NCI-H82 treated with DMSO at 0.1 percent for 48 hours (cell line): Measurements from ENCODE around the gene IFI27L2.
"Not testable (repeated sequence)": the region's sequence is repeated elsewhere in the genome, so short reads cannot be mapped to it uniquely, and the experiment has no call there.

ENCODE experiments used
- DNase-seq: peaks from one replicate; lab custom pipeline; 2025; ENCODE audit not compliant: unreplicated experiment; lab: John Stamatoyannopoulos, UW

IFI27L2 gene, protein sequence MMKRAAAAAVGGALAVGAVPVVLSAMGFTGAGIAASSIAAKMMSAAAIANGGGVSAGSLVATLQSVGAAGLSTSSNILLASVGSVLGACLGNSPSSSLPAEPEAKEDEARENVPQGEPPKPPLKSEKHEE

DNA sequence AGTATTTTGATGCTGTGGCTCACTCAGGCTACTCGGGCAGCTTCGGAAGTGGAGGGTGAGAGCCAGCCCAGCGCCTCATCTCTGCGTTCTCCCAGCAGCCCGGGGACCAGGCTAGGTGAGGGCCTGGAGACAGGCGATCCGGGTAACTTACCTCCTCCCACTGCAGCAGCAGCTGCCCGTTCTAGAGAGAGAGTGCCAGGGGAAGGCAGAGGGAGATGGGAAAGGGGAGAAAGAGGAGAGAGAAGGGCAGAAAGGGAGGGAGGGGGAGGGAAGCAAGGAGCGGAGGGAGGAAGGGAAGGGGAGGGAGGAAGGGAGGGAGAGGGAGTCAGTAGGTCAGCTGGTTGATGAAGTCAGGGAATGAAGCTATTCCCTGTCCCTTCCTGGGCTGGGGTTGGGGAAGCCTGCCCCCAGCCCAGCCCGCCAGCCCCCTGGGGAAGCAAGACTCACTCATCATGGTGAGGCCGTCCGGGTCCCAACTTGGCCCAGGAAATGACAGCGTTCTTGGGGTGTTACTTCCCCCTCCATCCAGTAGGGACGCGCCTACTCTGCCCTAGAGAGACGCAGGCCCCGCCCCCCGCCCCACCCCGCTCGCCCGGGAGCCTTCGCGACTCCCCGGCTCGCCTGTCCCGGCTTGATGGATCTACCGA is at the start of gene IFI27L2:
Gene IFI27L2 (minus strand): TSS at position 494 of the 647 bp plus-strand sequence. CDS start 40 bp downstream, at position 454.
- peak; percentile 36 for DNase-seq

DNA sequence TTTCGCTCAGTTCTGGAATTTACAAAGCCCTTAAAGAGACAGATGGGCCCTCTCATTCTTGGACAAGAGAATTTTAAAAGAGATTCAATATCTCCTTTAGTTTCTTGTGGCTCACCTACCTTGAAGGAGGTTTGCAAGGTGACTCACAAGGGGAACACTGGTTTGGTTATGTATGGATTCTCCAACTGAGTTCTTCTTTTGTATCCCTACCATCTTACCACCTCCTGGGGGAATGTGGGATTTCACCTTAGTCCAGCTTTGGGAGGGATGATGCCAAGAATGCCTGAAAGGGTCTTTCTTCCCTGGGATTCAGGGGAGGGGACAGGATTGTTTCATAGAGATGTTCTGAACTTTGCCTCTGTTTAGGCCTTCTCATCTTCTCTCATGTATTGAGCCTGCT is 48.4 kb upstream of the IFI27L2 start:
- DNase-seq, result no peak

DNA sequence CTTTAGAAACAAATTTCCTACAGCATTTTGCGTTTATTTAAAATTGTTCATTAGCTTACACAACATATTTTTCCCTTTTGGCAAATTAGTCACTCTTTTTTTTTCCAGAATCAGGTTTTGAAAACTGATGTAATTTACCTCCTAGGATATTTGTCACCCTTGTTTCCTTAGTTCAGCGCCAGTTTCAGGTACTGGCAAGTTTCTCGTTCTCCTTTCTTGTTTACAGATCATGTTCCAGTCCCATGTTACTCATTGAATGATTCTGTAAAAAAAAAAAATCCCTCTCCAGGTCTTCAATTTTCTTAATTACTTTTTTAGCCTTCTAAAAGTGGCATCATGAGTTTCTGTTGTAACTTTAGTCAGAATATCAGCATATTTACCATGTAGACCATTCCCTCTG is 47.4 kb upstream of the IFI27L2 start:
- DNase-seq, result no peak

DNA sequence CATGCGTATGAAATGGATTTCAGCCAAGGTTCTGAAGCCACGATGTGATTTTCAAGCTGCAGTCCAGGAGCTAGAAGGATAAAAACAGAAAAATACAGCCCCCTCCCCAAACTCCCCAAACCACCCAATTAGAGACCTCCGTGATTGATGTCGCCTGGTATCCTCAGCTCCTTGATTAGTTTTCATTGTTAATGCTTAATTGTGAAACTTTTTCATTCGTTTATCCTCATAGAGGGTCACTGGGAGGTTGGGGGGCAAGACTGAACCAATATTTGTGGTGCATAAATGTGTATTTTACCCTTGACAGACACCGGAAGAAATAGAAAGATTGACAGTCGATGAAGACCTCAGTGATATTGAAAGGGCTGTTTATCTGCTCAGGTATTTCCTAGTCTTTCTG is 46.3 kb upstream of the IFI27L2 start:
- no peak for DNase-seq

DNA sequence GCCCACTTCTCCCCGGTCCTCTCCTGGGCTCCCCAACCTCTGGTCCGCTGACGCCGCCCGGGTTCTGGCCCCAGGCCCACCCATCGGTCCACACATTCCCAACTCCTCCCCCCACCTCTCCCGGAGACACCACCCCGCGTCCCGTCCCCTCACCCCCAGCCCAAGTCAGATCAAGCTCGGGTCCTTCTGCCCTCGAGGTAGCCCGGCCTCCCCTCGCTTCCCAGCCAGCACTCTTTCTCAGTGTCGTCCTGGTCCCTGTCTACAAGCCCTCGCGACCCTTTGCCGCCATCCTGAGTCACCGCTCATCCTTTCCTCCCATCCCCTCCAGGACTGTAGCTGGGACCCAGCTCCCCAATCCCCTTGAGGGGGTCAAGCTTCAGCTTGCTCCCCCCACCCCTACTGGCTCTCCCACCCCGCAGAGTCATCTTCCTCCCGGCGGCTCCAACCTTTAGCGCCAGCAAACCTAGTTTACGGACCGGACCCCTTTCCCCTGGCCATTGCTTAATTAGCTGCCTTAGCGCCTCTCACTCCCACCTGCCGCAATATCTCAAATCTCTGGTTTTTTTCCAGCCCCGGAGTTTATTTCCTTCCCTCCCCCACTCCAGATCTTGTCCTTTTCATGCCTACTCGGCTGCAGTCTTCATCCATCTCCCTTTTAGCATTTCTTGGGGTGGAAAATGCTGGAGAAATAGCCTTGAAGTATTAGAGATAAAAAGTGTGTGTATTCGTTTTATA is 45.8 kb upstream of the IFI27L2 start:
- DNase-seq, result no peak

DNA sequence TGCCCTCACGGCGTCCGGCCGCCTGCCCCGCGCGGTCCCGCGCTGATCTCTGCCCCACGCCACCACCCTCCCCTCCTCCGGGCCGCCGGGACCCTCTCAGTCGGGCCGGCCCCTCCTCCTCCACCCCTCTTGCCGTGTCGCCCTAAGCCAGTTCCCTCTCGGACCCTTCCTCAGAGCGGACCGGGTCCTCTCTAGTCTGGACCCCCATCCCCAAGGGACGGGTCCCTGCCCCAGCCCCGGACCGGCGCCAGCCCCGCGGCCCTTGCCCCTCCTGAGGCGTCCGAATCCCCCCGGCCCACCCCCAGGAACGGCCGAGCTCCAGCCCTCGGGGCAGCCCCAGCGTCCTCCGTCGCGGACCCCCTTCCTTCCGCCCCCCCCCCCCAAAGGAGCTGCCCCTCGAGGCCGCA is 45.2 kb upstream of the IFI27L2 start:
- no peak for DNase-seq

DNA sequence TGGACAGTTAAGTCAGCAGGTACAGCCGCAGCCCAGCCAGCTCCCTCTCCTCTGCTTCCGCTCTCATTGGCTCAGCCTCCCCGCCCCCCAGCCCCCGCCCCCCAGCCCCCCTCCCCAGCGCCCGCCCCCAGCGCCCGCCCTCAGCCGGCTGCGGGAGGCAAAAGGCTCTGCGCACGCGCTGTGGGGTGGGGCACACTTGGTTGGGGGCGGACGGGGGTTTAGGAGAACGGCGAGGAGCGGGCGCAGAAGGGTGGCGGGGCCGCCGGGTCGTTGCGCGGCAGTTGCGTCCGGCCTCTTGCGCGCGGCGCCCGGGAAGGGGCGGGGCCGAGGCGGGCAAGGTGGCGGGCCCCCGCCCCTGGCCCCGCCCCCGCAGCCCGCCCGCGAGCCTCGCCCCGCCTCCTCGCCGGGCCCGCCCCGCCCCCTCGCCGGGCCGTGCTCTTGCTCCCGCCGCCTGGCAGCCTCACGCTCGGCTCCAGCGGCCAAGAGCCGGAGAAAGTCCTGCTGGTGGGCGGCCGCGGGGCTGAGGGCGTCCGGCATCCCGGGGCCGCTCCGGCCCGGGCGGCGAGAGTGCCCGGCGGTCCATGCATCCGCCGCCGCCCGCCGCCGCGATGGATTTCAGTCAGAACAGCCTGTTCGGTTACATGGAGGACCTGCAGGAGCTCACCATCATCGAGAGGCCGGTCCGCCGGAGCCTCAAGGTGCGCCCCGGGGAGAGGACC is 44.6 kb upstream of the IFI27L2 start, which contains the start of gene PPP4R4:
Gene PPP4R4 (plus strand): TSS at position 438 of the 719 bp plus-strand sequence. CDS start 144 bp downstream, at position 582.
- peak; percentile 81 for DNase-seq

DNA sequence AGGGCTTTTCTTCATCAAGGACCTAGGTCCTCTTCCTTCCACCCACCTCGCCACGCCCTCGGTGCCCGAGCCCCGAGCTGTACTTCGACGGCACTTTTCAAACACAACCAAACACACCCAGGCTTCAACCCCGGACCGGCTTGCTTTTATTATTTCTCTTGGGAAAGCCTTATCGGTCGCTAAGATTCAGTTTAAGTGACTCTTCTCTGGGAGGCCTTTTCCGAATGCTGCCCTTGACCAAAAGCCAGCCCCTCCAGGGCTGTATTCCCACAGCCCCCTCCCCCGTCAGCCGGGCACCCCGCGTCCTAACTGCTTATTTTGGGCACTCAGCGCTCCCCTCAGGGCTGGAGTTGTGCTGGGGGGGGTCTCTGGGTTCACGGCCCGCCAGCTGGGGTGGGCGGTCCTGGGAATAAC is 44.1 kb upstream of the IFI27L2 start:
- DNase-seq, result no peak

DNA sequence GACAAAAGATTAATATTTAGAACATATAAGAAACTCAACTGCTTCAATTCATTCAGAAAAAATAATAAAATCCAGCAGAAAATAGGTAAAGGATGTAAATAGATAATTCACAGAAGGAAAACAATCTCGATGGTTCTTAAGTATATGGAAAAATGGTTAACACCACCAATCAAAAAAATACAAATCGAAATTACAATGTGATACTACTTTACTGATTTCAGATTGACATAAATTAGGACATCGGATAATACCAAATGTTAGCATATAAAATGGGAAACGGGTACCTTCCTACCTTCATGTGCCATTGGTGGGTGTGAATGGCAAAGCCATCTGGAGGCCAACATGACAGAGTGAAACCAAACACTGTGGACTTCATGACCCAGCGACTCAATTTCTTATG is 43.1 kb upstream of the IFI27L2 start:
- DNase-seq, result no peak

DNA sequence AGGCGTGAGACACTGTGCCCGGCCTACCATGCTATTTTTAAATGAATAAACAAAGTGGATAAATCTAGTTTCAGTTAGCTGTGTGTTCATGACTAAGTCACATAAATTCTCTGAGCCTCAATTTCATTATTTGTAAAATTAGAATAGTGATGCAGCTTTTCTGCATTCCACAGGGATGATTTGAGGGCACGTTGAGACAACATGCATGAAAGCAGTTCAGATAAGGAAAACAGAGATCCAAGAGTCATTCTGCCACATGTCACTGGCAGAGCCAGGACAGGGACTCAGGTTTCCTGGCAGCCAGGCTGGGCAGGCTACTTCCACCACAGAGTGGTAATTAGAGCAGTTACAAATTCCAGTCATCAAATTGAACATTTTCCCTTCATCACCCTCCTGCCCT is 41.8 kb upstream of the IFI27L2 start:
- no peak for DNase-seq

DNA sequence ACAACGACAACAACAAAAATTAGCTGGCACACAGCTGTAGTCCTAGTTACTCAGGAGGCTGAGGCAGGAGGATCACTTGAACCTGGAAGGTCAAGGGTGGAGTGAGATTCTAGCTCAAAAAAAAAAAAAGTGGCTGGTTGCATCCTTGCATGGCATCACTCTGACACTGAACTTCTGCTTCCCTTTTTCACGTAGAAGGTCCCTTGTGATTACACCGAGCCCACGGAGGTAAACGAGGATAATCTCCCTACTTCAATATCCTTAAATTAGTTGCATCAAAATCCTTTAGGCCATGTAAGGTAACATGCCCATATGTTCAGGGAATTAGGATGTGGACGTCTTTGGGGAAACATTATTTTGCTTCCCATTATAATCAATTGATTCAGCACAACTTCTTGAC is 40.7 kb upstream of the IFI27L2 start:
- DNase-seq, result peak; percentile 72

DNA sequence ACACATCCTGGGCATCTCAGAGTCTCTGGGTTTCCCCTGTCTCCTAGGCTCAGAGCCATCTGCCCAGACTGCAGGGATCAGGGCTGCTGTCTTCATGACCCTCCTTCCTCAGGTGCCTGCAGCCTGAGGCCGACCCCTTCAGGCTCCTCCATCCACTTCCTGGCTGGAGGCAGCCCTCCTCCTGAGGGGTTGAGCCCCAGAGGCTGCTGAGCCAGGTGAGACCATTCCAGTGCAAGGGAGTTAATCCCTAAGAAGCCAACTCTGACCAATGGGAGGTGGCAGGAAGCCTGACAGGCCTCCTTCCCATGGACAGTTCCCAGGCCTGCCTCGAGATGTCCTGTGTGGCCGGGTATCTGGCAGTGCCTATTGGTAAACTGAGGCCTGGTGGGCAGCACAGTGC is 36.3 kb upstream of the IFI27L2 start:
- DNase-seq, result no peak

DNA sequence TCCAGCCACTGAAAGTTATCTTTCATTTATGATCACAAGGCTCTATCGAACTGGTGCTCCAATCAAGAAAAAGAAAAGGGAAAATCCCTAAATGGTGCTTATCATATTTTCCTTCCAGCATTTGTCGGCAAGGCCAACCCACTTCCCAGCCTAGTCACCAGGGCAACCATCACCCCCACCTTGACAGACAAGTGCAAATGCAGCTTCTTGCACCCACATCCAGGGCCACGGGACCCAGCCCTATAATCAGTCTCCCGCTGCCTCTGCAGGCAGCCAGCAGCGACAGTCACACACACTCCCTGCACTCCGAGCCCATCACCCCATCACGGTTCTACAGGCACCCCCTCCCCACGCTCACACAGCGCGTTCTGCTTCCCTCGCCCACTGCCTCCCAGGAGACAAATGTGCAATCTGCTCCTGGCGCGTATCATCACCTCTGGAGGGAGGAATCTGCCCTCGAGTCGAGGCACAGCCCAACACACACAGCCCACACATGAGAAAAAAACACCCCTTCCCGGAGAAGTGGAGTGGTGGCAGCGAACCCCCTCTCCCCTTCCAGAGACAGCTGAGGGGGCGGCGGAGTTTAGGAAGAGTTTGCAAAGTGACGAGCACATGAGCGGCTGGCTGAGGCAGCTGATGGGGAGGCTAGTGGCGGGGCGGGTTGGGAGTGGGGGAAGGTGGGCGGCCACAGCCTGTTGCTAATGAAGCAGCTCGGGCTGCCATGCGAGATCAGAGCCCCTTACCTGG is 35.5 kb upstream of the IFI27L2 start:
- DNase-seq, result no peak

DNA sequence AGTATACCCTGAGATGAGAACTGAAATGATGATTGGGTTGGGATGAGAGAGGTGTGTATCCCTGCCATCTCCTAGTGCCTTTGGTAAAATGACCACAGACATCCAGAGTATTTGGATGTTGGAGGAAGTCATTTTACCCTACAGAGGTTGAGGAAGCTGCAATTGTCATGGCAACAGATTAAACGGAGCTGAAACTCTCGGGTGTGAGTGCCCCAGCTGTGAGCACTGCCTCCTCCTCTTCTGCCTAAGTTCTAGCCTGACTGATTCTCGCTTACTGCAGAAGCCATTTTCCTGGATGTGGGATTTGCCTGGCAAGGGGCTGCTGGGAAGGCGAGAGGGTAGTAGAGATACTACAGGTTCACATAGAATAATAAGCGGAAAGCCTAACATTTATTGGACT is 34.4 kb upstream of the IFI27L2 start:
- no peak for DNase-seq

DNA sequence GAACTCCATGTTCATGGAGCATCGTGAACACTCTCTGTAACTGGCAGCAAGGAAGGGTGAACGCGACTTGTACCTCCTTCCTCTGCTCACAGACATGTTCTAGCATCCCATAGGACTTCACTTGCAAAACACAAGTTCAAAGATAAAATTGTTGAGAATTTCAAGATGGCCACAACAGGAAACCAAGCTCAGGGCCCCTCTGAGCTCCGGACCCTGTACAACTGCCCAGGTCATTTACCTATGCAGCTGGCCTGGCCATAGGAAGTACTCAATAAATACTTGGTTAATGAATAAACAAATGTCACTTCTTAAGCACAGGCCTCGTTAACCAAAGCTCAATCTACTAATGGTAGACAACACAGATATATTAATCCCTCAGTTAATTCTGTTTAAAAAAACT is 33.1 kb upstream of the IFI27L2 start:
- no peak for DNase-seq

DNA sequence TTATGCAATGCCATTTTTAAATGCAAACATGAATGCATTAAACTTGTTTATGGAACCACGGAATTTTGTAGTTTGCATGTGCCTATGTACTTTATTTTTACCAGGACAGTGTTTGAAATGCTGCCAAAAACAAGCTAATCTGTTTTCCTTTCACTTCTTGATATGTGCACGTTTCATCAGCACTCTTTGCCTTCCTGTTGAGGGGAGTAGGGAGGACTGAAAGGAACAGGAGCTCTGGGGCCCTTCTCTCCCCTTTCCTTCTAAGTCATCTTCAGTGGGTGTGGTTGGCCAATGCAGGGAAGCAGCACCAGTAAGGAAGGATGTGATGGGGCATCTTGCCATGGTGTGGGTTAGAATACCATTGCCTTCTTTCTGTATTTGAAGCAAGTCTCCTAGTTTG is 32.6 kb upstream of the IFI27L2 start:
- DNase-seq, result no peak

DNA sequence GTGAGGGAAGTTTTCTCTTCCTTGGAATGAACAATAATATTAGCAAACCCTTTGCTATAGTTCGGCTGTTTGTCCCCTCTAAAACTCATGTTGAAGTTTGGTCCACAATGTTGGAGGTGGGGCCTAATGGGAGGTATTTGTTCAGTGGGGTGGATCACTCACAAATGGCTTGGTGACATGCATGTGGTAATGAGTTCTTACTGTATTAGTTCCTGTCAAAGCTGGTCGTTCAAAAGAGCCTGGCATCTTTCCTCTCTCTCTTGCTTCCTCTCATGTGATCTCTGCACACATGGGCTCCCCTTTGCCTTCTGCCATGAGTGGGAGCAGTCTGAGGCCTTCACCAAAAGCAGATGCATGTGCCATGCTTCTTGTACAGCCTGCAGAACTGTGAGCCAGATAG is 31.7 kb upstream of the IFI27L2 start:
- DNase-seq, result no peak

DNA sequence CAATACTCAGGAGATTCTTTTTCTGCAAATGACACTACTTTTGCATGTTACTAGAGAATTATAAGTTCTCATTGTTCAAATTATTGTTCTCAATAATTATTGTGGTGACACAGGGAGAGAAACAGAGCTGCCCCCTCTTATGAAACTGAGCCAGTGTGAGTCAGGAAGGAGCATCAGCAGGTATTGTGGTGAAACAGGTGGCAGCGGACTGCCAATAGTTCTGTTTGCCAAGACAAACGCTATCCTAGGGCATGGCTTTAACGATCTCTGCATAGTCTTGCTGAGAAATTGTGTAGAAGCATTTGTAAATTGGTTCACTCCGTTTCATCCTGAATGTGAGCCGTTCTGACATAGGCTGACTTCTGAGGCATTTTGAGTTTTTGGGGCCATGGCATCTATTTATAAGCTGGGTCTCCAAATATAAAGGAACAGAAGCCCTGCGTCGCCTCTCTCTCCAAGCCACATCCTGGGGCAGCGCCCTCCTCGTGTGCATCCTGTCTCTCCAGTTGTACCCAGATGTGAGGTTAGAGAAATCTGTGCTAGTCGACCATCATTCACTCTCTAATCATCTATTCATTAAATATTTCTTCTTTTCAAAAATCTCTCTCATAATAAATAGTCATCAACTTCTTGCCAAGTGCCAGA is 29.0 kb upstream of the IFI27L2 start:
- DNase-seq, result no peak

DNA sequence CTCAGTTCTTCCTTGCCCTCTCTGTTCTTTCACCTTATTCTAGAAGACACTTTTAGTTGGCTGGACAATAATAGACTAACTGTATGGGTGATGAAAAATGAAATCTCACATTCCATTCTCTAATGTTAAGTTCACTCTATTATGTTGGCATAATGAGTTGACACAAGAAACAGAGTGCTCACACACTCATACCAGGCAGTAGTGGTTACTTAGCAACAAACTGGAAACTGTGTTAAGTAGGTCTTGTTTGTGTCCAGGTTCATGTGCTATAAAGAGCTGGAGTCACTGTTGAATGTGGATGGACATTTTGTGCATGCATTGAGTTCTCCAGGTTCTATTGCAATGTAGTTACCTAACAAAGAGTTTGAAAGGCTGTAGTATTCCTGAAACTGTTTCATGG is 27.8 kb upstream of the IFI27L2 start:
- no peak for DNase-seq

DNA sequence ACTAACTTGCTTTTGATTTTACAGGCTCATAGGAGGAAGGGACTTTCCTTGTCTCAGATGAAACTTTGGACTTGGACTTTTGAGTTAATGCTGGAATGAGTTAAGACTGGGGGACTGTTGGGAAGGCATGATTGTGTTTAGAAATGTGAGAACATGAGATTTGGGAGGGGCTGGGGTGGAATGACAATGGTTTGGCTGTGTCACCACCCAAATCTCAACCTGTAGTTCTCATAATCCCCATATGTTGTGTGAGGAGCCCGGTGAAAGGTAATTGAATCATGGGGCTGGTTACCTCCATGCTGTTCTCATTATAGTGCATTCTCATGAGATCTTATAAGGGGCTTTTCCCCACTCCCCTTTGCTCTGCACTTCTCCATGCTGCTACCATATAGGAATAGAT is 26.7 kb upstream of the IFI27L2 start:
- not testable (repeated sequence) for DNase-seq
